Esophagus squamous epithelium (tissue), 5 donors: ENCODE results near the gene TRPM1. TPM values are rescaled to one million over a fixed set of nuclear protein-coding genes. Genes with fewer than 3 reads are reported as not detected.
A peak's percentile ranks its signal among the peaks of the same experiment; 100 is the strongest.

ENCODE experiments used
- DNase-seq: peaks from one replicate; lab custom pipeline; 2025; lab: John Stamatoyannopoulos, UW
- H3K27ac ChIP-seq, 4 donors: fragments of 200-600 bp; sonication (generic); one replicate each; pipeline ENCODE4 v1.5.1; 2016 to 2019; ENCODE audit warnings: mild to moderate bottlenecking in 1 of 4
- H3K27me3 ChIP-seq, 4 donors: fragments of 200-600 bp; sonication (generic); 1 replicate in 3 of 4; 2 replicates in 1 of 4; pipeline versions ENCODE4 v1.5.1 to v1.6.0; 2017 to 2021; ENCODE audit warnings: antibody characterized with exemption in 1 of 4
- H3K36me3 ChIP-seq, 3 donors: fragments of 200-600 bp; sonication (generic); one replicate each; pipeline ENCODE4 v1.5.1; 2016 to 2019
- H3K4me1 ChIP-seq, 3 donors: fragments of 200-600 bp; sonication (generic); one replicate each; pipeline ENCODE4 v1.5.1; 2017 to 2019
- H3K4me3 ChIP-seq, 4 donors: fragments of 200-600 bp; sonication (generic); 1 replicate in 3 of 4; 2 replicates in 1 of 4; pipeline ENCODE4 v1.5.1; 2016 to 2019; ENCODE audit warnings: mild to moderate bottlenecking in 2 of 4, moderate library complexity in 1 of 4
- H3K9me3 ChIP-seq, 3 donors: fragments of 200-600 bp; sonication (generic); one replicate each; pipeline ENCODE4 v1.5.1; 2016 to 2019
- CTCF ChIP-seq, 6 experiments: fragments of 450-650 bp in 4 of 6; fragments of 200-600 bp in 2 of 6; sonication (generic) in 2 of 6; IDR thresholded peaks; one replicate each; pipeline ENCODE4 v1.5.1; 2016 to 2019; ENCODE audit warnings: antibody characterized with exemption in 6 of 6, mild to moderate bottlenecking in 4 of 6, moderate library complexity in 4 of 6
- POLR2A ChIP-seq, 4 donors: fragments of 450-650 bp; IDR thresholded peaks; one replicate each; pipeline ENCODE4 v1.6.1; 2017; ENCODE audit warnings: antibody characterized with exemption in 4 of 4, mild to moderate bottlenecking in 4 of 4, moderate library complexity in 3 of 4
- WGBS, 2 donors: methylation state at CpG; one replicate each; pipeline ENCODE4 v1.1.5; 2018; 5-methylcytosine and 5-hydroxymethylcytosine counted together
- intact Hi-C: fragments of 100-400 bp; cut with DNase I; formaldehyde crosslinking; loops from one replicate; pipeline ENCODE4 v1.15.0; 2022
- total RNA-seq, 4 donors: library from RNA; depleted of rRNA; stranded (reverse); fragments of >200 nt; gene quantifications; one replicate each; pipeline ENCODE4 v1.1.0, GENCODE V29; 2016
- donor health status: DM: yes; HTN: yes; CAD: no.

TRPM1 gene
- total RNA-seq, 4 donors from 2014 or later: not detected

GRCh38 chr15:31098953-31099740 lies 2.4 kb downstream of the TRPM1 start:
- Histone ChIP-seq H3K9me3 (no peaks in the 10 kb centered on the region), H3K27ac (no peak overlapping the region), H3K4me3 (no peak overlapping the region), H3K27me3 (no peaks in the 10 kb centered on the region), H3K36me3 (no peaks in the 10 kb centered on the region), H3K4me1 (peaks cover 0 to 55% (median 11%) of the 10 kb centered on the region in 3 donors)
- TF ChIP-seq POLR2A (IDR thresholded peaks at IDR 0.05): no peak
- TF ChIP-seq CTCF (IDR thresholded peaks at IDR 0.05): peak in 1 of 6 experiments; percentile 5
- DNase-seq: no peak
- intact Hi-C loops: no loop called here
- 74 to 77% methylated on average over 4 of the region's 4 CpGs for WGBS, 2 donors

GRCh38 chr15:31098491-31098917 lies 3.0 kb downstream of the TRPM1 start:
- Histone ChIP-seq H3K27ac (no peak overlapping the region), H3K9me3 (no peaks in the 10 kb centered on the region), H3K4me1 (peaks cover 0 to 55% (median 11%) of the 10 kb centered on the region in 3 donors), H3K4me3 (no peak overlapping the region), H3K27me3 (no peaks in the 10 kb centered on the region), H3K36me3 (no peaks in the 10 kb centered on the region)
- DNase-seq: no peak
- TF ChIP-seq CTCF (IDR thresholded peaks at IDR 0.05) (no peak), POLR2A (IDR thresholded peaks at IDR 0.05) (no peak)
- WGBS, 2 donors: 67 to 68% methylated on average over 4 to 5 of the region's 6 CpGs
- intact Hi-C loops: no loop called here

- no peak for DNase-seq
- no peaks in the 10 kb centered on the region for H3K27me3 ChIP-seq
- TF ChIP-seq POLR2A (IDR thresholded peaks at IDR 0.05) (no peak), CTCF (IDR thresholded peaks at IDR 0.05) (no peak)
- no peaks in the 10 kb centered on the region for H3K9me3 ChIP-seq
- peaks cover 3 to 53% (median 14%) of the 10 kb centered on the region in 3 donors for H3K4me1 ChIP-seq
- WGBS, 2 donors: 90 to 100% methylated on average over 1 to 2 of the region's 5 CpGs
- no peaks in the 10 kb centered on the region for H3K36me3 ChIP-seq
- intact Hi-C loops: no loop called here
- no peak overlapping the region for H3K27ac ChIP-seq
- no peak overlapping the region for H3K4me3 ChIP-seq
These were observed 5.0 kb downstream of the TRPM1 start for GRCh38 chr15:31096563-31096962.

GRCh38 chr15:31091481-31091880 lies 10.0 kb downstream of the TRPM1 start:
- no peak overlapping the region for H3K4me3 ChIP-seq
- H3K27me3 ChIP-seq: no peaks in the 10 kb centered on the region
- intact Hi-C loops: no loop called here
- H3K4me1 ChIP-seq: peaks cover 8 to 48% (median 14%) of the 10 kb centered on the region in 3 donors
- no peaks in the 10 kb centered on the region for H3K36me3 ChIP-seq
- H3K27ac ChIP-seq: peak overlapping the region in 3 of 4 donors; percentile 63 to 81 (median 69)
- no peak for DNase-seq
- H3K9me3 ChIP-seq: no peaks in the 10 kb centered on the region
- no peak for TF ChIP-seq CTCF (IDR thresholded peaks at IDR 0.05)
- TF ChIP-seq POLR2A (IDR thresholded peaks at IDR 0.05): no peak
- 60 to 87% methylated on average over 2 to 6 of the region's 6 CpGs for WGBS, 2 donors

GRCh38 chr15:31090766-31091165 lies 10.8 kb downstream of the TRPM1 start:
- Histone ChIP-seq H3K9me3 (no peaks in the 10 kb centered on the region), H3K4me1 (peaks cover 8 to 55% (median 16%) of the 10 kb centered on the region in 3 donors), H3K27me3 (no peaks in the 10 kb centered on the region), H3K4me3 (no peak overlapping the region), H3K36me3 (no peaks in the 10 kb centered on the region), H3K27ac (peak overlapping the region; percentile 32 to 81 (median 66))
- TF ChIP-seq POLR2A (IDR thresholded peaks at IDR 0.05) (no peak), CTCF (IDR thresholded peaks at IDR 0.05) (no peak)
- intact Hi-C loops: no loop called here
- whole genome bisulfite sequencing, 2 donors: 43 to 52% methylated on average over 4 of the region's 4 CpGs
- no peak for DNase-seq
